ENCODE measurements around the gene TBC1D1.

GRCh38 chr4:38021751-38022150 is 130.9 kb downstream of the TBC1D1 start:
- TF ChIP-seq POLR2AphosphoS5 (IDR thresholded peaks at IDR 0.05): no peak
- TF ChIP-seq, protein P1, sequence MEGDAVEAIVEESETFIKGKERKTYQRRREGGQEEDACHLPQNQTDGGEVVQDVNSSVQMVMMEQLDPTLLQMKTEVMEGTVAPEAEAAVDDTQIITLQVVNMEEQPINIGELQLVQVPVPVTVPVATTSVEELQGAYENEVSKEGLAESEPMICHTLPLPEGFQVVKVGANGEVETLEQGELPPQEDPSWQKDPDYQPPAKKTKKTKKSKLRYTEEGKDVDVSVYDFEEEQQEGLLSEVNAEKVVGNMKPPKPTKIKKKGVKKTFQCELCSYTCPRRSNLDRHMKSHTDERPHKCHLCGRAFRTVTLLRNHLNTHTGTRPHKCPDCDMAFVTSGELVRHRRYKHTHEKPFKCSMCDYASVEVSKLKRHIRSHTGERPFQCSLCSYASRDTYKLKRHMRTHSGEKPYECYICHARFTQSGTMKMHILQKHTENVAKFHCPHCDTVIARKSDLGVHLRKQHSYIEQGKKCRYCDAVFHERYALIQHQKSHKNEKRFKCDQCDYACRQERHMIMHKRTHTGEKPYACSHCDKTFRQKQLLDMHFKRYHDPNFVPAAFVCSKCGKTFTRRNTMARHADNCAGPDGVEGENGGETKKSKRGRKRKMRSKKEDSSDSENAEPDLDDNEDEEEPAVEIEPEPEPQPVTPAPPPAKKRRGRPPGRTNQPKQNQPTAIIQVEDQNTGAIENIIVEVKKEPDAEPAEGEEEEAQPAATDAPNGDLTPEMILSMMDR (IDR thresholded peaks at IDR 0.05): no peak

Measured in transverse colon (tissue), 4 donors.